Measurements from ENCODE around the gene SEMA5B. TPM values are rescaled to one million over a fixed set of nuclear protein-coding genes. Genes with fewer than 3 reads are reported as not detected.

Gene SEMA5B
- polyA plus RNA-seq, 1 of the 3 experiments (the other 2 are of a cell fraction), result 0.43 TPM

- Histone ChIP-seq H2AFZ (ENCODE audit: low read depth) (no peak overlapping the region), H3K36me3 (replicated peaks in 1 of 2; ENCODE audit: control insufficient read depth in 1 of 2, insufficient read depth in 2 of 2, low read length in 1 of 2) (no peaks in the 10 kb centered on the region), H3K27me3 (ENCODE audit: insufficient read depth) (no peaks in the 10 kb centered on the region), H3K9me3 (no peaks in the 10 kb centered on the region), H3K9ac (no peak overlapping the region), H3K4me1 (ENCODE audit: control insufficient read depth in 1 of 2, insufficient read depth in 2 of 2, low read depth in 1 of 2, low read length in 1 of 2) (peaks cover 3 to 47% of the 10 kb centered on the region in 2 experiments; a peak in 3 of 4 replicates), H4K20me1 (ENCODE audit: insufficient read depth) (peaks cover 36% of the 10 kb centered on the region), H3K9me2 (no peaks in the 10 kb centered on the region), H3F3A (replicated peaks; ENCODE audit: insufficient read depth) (no peaks in the 10 kb centered on the region), H3K4me3 (ENCODE audit: low read depth in 2 of 2, low read length in 1 of 2) (peak overlapping the region; percentile 94 to 96; a peak in 3 of 4 replicates), H3K79me2 (ENCODE audit: insufficient read depth) (peaks cover 67% of the 10 kb centered on the region), H3K27ac (ENCODE audit: low read depth in 2 of 2, low read length in 1 of 2) (no peak overlapping the region), H3K4me2 (peak overlapping the region; percentile 98)
- CTCF ChIA-PET, result no interaction called here
- POLR2A ChIA-PET, result no interaction called here
- TF ChIP-seq RFX5 (IDR thresholded peaks at IDR 0.05; ENCODE audit: low read length) (no peak), REST (IDR thresholded peaks at IDR 0.05; ENCODE audit: low read depth, low read length) (0 out of 2 replicates have a peak, but pooled peaks have one; percentile 14)
- 90% methylated on average over 12 of the region's 12 CpGs for WGBS (ENCODE audit: low lambda C conversion rate)
- DNase-seq, result no peak
These were observed 41.2 kb upstream of the SEMA5B start for GRCh38 chr3:123068601-123069381.

- peaks cover 3 to 40% of the 10 kb centered on the region in 2 experiments; a peak in 3 of 4 replicates for H3K4me1 ChIP-seq (ENCODE audit: control insufficient read depth in 1 of 2, insufficient read depth in 2 of 2, low read depth in 1 of 2, low read length in 1 of 2)
- WGBS (ENCODE audit: low lambda C conversion rate), result 40% methylated on average over 16 of the region's 24 CpGs
- no peak for TF ChIP-seq TAF1 (IDR thresholded peaks at IDR 0.05; ENCODE audit: borderline replicate concordance, low read depth, low read length)
- TF ChIP-seq ZBTB33 (IDR thresholded peaks at IDR 0.05; ENCODE audit: borderline replicate concordance, low read depth), result 0 out of 2 replicates have a peak, but pooled peaks have one; percentile 2
- no peak for DNase-seq
- H3K36me3 ChIP-seq (replicated peaks in 1 of 2; ENCODE audit: control insufficient read depth in 1 of 2, insufficient read depth in 2 of 2, low read length in 1 of 2), result no peaks in the 10 kb centered on the region
- peak overlapping the region; percentile 90 for H3K9ac ChIP-seq
- POLR2A ChIA-PET, result interaction anchor here (0.8 to 2.2 kb wide), 5 partner anchors 9 to 132 kb away, joined by 3 to 9 read pairs (median 4); no protein-coding TSS in a partner anchor
- H3F3A ChIP-seq (replicated peaks; ENCODE audit: insufficient read depth), result no peaks in the 10 kb centered on the region
- H3K79me2 ChIP-seq (ENCODE audit: insufficient read depth), result peaks cover 59% of the 10 kb centered on the region
- H3K9me2 ChIP-seq, result no peaks in the 10 kb centered on the region
- CTCF ChIA-PET, result interaction anchor here (0.7 to 2.3 kb wide), 5 partner anchors 9 to 125 kb away, joined by 4 to 13 read pairs (median 6); no protein-coding TSS in a partner anchor
- H3K4me3 ChIP-seq (ENCODE audit: low read depth in 2 of 2, low read length in 1 of 2), result peak overlapping the region; percentile 94 to 96
- peak overlapping the region; percentile 89 for H2AFZ ChIP-seq (ENCODE audit: low read depth)
- no peaks in the 10 kb centered on the region for H3K27me3 ChIP-seq (ENCODE audit: insufficient read depth)
- H3K4me2 ChIP-seq, result peak overlapping the region; percentile 98
- peaks cover 27% of the 10 kb centered on the region for H4K20me1 ChIP-seq (ENCODE audit: insufficient read depth)
- no peaks in the 10 kb centered on the region for H3K9me3 ChIP-seq
- peak overlapping the region; percentile 49 to 80; a peak in 2 of 4 replicates for H3K27ac ChIP-seq (ENCODE audit: low read depth in 2 of 2, low read length in 1 of 2)
These were observed 40.4 kb upstream of the SEMA5B start for GRCh38 chr3:123067689-123068600.
